Cardiac fibroblast (primary cell): ENCODE results near the gene SLC25A25.
"Not testable (repeated sequence)": the region's sequence is repeated elsewhere in the genome, so short reads cannot be mapped to it uniquely, and the experiment has no call there.

Experiments
- DNase-seq, 2 donors: peaks; one replicate each; pipeline versions ENCODE4 v3.0.0 to v3.0.0-alpha.2; 2010; ENCODE audit warnings: low read depth in 2 of 2
- H3K4me3 ChIP-seq, 2 donors: replicated peaks in 1 of 2; 1 replicate in 1 of 2; 2 replicates in 1 of 2; pipeline ENCODE4 v1.5.1; 2011; ENCODE audit warnings: low read depth in 2 of 2, low read length in 2 of 2, mild to moderate bottlenecking in 2 of 2, moderate library complexity in 1 of 2
- TF ChIP-seq, protein P1 (sequence below): IDR thresholded peaks from one replicate; pipeline ENCODE4 v1.5.1; 2011; ENCODE audit warnings: low read depth, mild to moderate bottlenecking, low read length, inconsistent platforms

The SLC25A25 gene

DNA sequence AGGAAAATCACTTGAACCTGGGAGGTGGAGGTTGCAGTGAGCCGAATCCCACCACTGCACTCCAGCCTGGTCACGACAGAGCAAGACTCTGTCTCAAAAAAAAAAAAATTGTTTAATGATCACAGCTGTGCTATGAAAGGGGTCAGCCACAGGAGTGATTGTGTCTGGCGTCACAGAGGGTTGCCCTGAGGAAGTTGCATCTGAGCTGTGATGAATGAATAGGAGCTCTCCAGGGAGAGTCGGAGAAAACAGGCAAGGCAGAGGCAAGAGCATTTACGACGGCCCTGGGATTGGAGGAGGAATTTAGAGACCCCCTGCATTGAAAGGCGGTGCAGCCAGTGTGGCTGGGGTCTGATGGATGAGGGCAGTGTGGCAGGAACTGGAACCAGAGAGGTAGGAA lies 26.0 kb upstream of the SLC25A25 start:
- DNase-seq: no peak
- no peak overlapping the region for H3K4me3 ChIP-seq
- TF ChIP-seq, protein P1, sequence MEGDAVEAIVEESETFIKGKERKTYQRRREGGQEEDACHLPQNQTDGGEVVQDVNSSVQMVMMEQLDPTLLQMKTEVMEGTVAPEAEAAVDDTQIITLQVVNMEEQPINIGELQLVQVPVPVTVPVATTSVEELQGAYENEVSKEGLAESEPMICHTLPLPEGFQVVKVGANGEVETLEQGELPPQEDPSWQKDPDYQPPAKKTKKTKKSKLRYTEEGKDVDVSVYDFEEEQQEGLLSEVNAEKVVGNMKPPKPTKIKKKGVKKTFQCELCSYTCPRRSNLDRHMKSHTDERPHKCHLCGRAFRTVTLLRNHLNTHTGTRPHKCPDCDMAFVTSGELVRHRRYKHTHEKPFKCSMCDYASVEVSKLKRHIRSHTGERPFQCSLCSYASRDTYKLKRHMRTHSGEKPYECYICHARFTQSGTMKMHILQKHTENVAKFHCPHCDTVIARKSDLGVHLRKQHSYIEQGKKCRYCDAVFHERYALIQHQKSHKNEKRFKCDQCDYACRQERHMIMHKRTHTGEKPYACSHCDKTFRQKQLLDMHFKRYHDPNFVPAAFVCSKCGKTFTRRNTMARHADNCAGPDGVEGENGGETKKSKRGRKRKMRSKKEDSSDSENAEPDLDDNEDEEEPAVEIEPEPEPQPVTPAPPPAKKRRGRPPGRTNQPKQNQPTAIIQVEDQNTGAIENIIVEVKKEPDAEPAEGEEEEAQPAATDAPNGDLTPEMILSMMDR: no peak

DNA sequence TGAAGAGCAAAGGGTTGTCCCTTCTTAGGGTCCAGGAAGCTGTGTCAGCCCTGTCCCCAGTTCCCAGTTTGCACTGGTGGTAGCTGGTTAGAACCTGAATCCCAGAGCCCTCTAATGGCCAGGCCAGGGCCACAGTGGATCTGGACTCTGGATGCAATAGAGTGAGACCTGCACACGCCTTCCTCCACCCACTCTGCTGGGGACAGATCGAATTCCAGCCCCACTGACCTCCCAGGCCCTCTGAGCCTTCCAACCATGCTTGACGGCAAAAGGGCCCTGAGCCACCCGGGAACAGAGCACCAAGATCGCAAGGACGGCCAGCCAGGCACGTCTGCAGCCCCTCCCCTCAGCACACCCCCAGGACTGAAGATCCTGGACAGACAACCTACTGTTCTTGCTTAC lies 24.6 kb upstream of the SLC25A25 start:
- no peak for DNase-seq
- H3K4me3 ChIP-seq: no peak overlapping the region
- TF ChIP-seq, protein P1: no peak

DNA sequence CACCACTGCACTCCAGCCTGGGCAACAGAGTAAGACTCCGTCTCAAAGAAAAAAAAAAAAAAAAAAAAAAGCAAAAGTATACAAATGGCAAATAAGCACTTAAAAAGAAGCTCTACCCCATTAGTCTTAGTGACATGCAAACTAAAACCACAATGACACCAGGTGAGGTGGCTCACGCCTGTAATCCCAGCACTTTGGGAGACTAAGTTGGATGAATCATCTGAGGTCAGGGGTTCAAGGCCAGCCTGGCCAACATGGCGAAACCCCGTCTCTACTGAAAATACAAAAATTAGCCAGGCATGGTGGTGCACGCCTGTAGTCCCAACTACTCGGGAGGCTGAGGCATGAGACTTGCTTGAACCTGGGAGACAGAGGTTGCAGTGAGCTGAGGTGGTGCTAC lies 22.6 kb upstream of the SLC25A25 start:
- not testable (repeated sequence) for H3K4me3 ChIP-seq, DNase-seq

DNA sequence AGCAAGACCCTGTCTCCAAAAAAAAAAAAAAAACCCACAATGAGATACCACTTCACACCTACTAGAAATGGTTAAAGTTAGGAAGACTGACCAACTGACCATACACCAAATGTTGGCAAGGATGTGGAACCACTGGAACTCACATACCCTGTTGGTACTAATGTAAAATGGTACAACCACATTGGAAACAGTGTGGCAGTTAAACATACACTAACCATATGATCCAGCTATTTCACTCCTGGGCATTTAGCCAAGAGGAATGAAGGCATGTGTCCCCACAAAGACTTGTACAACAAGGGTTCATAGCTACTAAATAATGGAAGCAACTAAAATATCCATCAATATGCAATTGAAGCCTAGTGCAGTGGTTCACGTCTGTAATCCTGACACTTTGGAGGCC lies 22.2 kb upstream of the SLC25A25 start:
- TF ChIP-seq, protein P1: no peak
- no peak for DNase-seq
- no peak overlapping the region for H3K4me3 ChIP-seq

DNA sequence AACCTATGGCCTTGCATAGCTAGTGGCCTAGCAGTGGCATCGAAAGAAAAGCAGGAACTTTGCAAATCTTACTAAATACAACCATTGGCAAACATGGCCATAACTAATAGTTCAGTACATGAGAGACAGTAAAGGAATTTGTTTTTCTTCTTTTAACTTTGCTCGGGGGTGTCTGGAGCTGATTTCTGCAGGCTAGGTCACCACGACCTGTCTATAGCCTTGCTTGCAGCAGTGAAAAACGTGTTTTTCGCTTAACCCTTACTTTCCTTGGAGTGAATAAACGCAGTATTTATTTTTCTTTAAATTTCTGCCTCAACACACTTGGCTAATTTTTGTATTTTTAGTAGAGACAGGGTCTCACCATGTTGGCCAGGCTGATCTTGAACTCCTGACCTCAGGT lies 20.8 kb upstream of the SLC25A25 start:
- DNase-seq: no peak
- no peak overlapping the region for H3K4me3 ChIP-seq
- TF ChIP-seq, protein P1: no peak

DNA sequence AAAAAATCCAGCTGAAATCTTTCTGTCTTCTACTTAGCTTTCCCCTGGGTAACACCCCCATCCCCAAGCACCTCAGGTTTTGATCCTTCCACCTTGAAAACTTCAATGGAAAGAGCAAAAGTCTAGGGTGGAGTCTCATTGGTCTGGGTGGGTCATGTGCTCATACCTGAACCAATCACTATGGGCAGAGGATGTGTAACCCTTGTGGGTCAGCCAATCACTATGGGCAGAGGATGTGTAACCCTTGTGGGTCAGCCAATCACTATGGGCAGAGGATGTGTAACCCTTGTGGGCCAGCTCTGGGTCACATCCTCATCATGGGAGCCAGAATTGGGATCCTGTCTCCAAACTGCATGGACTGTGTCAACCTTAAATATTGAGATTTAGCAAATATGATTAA lies 19.4 kb upstream of the SLC25A25 start:
- no peak for DNase-seq
- no peak overlapping the region for H3K4me3 ChIP-seq
- TF ChIP-seq, protein P1: no peak

DNA sequence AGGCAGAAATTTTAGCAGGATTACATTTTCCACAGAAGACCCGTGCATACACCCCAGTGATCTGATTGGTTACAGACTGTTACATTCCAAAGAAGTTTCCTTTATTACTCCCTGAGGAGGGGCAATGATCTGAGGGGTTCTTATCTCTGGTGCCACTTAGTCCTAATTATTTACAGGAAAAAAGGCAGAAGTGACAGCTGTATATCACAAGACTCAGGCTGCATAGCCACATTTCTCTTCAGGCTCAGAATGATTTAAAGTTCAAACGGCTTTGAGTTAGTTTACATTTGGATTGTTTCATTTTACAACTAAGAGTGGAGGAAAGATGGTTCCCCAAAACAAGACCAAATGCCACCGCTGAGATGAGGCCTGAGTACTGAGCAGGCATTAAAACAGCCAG lies 18.2 kb upstream of the SLC25A25 start:
- H3K4me3 ChIP-seq: no peak overlapping the region
- no peak for DNase-seq
- TF ChIP-seq, protein P1: no peak
